Muscle of leg (tissue), 11 donors: Measurements from ENCODE around the gene CORO1C. TPM values are rescaled to one million over a fixed set of nuclear protein-coding genes. Genes with fewer than 3 reads are reported as not detected.

Experiments used
- DNase-seq: peaks from one replicate; pipeline ENCODE4 v3.0.0; 2013
- H3K27ac ChIP-seq: one replicate; pipeline ENCODE4 v1.5.1; 2013; ENCODE audit warnings: mild to moderate bottlenecking, low read length, control low read depth
- H3K27me3 ChIP-seq: one replicate; pipeline ENCODE4 v1.6.1; 2013; ENCODE audit warnings: low read length; ENCODE audit not compliant: control insufficient read depth, insufficient read depth
- H3K36me3 ChIP-seq: one replicate; pipeline ENCODE4 v1.6.1; 2013; ENCODE audit warnings: low read length; ENCODE audit not compliant: control insufficient read depth, insufficient read depth
- H3K4me1 ChIP-seq: one replicate; pipeline ENCODE4 v1.6.1; 2013; ENCODE audit warnings: low read length; ENCODE audit not compliant: control insufficient read depth, insufficient read depth
- H3K4me3 ChIP-seq: one replicate; pipeline ENCODE4 v1.5.1; 2013; ENCODE audit warnings: low read length, control low read depth
- H3K9me3 ChIP-seq: replicated peaks from 2 replicates; pipeline ENCODE4 v1.6.1; 2013; ENCODE audit warnings: low read depth, low read length; ENCODE audit not compliant: control insufficient read depth
- WGBS: methylation state at CpG from one replicate; pipeline ENCODE4 v1.1.5; 2013; ENCODE audit warnings: missing lambda C conversion rate; ENCODE audit not compliant: insufficient coverage; 5-methylcytosine and 5-hydroxymethylcytosine counted together
- polyA plus RNA-seq, 8 donors: library from polyadenylated mRNA; unstranded; fragments of 120-200 nt; gene quantifications; one replicate each; pipeline versions ENCODE4 v1.2.1 to v1.2.3, GENCODE V29; 2013; ENCODE audit warnings: inconsistent platforms in 1 of 8, low replicate concordance in 1 of 8; ENCODE audit not compliant: insufficient read length in 8 of 8, insufficient read depth in 1 of 8
- total RNA-seq: library from RNA; stranded (reverse); fragments of 120-200 nt; gene quantifications from one replicate; pipeline ENCODE4 v1.2.4, GENCODE V29; 2013

Gene CORO1C
- total and polyA plus RNA-seq, 9 donors, result 56.1 to 100 (median 70.0) TPM

DNA sequence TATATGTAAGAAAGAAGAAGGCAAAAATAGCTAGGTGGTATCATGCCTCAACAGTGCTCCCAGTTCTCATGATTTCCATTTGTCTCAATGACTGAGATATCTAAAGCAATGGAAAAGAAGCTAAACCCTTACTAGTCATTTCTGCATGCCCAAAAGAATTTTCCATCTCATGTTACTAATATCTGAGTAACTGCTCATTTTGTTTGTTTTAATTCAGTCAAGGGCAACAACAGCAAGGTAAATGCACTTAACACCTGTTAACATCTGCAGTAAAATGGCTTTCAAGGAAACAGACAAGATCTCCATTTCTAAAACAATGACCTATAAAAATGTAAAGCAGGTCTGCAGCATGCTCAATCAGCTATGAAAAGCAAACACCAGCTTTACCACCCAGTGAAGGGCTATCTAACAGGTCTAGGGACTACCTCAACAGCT, 78.2 kb downstream of the CORO1C start:
- no peak overlapping the region for H3K27ac ChIP-seq
- no peaks in the 10 kb centered on the region for H3K27me3 ChIP-seq

DNA sequence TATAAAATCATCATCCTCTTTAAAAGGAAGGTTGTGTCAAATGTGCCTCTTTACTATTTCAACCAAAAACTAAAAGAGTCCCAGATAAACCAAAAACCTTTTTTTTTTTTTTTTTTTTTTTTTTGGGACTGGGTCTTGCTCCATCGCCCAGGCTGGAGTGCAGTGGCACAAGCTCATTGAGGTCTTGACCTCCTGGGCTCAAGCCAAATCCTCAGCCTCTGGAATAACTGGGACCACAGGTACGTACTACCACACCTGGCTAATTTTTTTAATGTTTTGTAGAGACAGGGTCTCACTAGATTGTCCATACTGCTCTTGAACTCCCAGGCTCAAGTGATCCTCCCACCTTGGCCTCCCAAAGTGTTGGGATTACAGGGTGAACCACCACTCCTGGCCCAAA, 81.2 kb downstream of the CORO1C start:
- no peak overlapping the region for H3K27ac ChIP-seq
- H3K4me3 ChIP-seq, result no peak overlapping the region
- no peaks in the 10 kb centered on the region for H3K27me3 ChIP-seq
- WGBS, result no CpG with 5 or more reads among the region's 2 CpGs
- H3K36me3 ChIP-seq, result peaks cover 71% of the 10 kb centered on the region
- peaks cover 21% of the 10 kb centered on the region for H3K4me1 ChIP-seq
- no peak for DNase-seq
- H3K9me3 ChIP-seq, result no peaks in the 10 kb centered on the region

More for the DNA sequence above, 78.2 kb downstream of the CORO1C start:
- Histone ChIP-seq H3K4me1 (peaks cover 2% of the 10 kb centered on the region), H3K4me3 (no peak overlapping the region), H3K9me3 (no peaks in the 10 kb centered on the region), H3K36me3 (peaks cover 68% of the 10 kb centered on the region)
- no peak for DNase-seq

DNA sequence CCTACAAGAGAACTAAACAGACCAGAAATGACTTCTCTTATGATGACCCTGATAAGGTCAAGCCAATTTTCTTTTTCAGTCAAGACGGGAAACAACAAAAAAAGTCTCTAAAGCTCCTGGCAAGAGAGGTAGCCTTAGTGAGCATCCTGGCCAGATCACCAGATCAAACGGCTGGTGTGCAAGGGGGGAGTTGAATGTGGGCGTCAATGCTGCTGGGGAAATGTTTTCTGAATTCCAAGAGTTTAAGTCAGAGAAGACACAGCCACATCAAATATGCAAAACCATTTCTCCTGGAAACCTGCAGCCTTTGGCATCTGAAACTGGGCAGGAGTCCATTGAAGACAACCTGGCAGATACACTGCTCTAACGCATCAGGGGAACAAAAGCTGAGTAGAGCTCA, 81.6 kb downstream of the CORO1C start:
- Histone ChIP-seq H3K9me3 (no peaks in the 10 kb centered on the region), H3K27me3 (no peaks in the 10 kb centered on the region), H3K4me3 (no peak overlapping the region), H3K36me3 (peaks cover 75% of the 10 kb centered on the region), H3K4me1 (peaks cover 25% of the 10 kb centered on the region), H3K27ac (no peak overlapping the region)
- WGBS, result no CpG with 5 or more reads among the region's 4 CpGs
- DNase-seq, result no peak

DNA sequence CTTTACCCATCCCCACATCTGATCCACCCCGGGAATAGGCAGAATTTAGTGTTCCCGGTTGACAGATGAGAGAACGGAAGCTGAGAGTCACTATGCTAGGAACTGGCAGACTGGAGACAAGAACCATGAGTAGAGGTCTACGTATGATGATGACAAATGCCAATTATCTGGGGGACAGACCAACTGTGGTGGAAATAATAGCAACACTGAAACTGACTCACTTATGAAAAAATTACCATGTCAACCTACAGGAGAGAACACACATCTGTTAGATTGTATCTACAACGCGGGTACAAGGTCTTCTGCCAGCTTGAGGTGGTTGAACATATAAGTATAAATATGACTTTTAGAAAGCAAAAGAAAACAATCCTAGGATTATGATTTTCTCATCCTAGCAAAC, 82.2 kb downstream of the CORO1C start:
- H3K27ac ChIP-seq, result no peak overlapping the region
- H3K36me3 ChIP-seq, result peaks cover 81% of the 10 kb centered on the region
- peaks cover 31% of the 10 kb centered on the region for H3K4me1 ChIP-seq

DNA sequence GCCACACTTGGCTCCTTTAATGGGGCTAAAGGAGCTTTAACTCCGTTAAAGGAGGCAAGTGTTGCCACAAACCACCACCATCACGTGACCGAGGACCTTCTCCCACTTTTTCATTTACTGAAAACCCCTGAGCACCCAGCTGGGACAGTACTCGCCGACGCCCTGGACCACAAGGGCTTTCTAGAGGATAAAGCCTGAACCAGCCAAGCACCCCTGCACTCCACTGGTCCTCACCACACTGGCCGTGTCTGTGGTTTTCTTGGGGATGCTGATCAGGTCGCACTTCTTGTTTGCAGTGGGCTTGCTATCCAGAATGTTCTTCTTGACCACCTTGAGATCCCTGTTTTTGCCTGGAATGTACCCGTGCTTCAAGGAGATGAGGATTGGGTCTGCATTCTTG, 82.9 kb downstream of the CORO1C start:
- Histone ChIP-seq H3K27ac (no peak overlapping the region), H3K4me3 (no peak overlapping the region), H3K4me1 (peaks cover 37% of the 10 kb centered on the region), H3K36me3 (peaks cover 76% of the 10 kb centered on the region), H3K9me3 (no peaks in the 10 kb centered on the region), H3K27me3 (no peaks in the 10 kb centered on the region)
- DNase-seq, result no peak
- WGBS, result 93% methylated on average over 3 of the region's 9 CpGs

More for the DNA sequence above, 82.2 kb downstream of the CORO1C start:
- Histone ChIP-seq H3K9me3 (no peaks in the 10 kb centered on the region), H3K4me3 (no peak overlapping the region), H3K27me3 (no peaks in the 10 kb centered on the region)
- DNase-seq, result no peak
- no CpG with 5 or more reads among the region's 6 CpGs for WGBS

DNA sequence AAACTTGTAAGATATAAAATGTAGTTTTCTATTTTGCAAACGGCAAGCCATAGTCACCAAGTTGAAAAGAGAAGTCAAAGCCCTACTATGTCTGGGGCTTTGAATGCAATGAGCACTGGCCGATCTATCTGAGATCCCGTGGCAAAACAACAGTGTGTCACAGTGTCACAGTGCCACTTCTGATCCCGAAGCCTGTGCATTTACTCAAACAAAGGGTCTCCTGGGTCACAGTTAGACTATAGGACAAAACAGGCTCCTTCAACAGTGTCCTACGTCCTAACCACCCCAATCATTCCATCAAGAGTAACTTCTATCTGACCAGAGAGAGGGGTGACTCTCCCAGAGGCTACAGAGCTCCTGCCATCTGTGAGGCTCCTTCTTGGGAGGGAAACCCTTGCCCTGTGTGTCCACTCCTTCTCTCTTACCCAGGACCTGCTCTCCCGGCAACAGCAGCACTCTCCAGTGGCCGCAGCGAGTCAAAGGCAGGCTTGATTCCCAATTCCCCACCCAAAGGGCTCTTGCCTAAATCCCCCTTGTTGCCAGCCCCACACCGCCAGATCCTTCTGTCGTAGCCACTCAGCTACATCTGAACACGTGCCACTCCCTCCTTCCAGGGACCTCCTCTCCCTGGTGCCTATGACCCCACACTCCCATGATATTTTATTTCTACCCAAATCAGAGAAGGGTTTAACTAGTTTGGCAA, 83.6 kb downstream of the CORO1C start:
- H3K27ac ChIP-seq, result peak overlapping the region; percentile 1
- H3K9me3 ChIP-seq, result no peaks in the 10 kb centered on the region
- WGBS, result 78% methylated on average over 8 of the region's 11 CpGs
- H3K36me3 ChIP-seq, result peaks cover 71% of the 10 kb centered on the region
- no peak for DNase-seq
- no peak overlapping the region for H3K4me3 ChIP-seq
- H3K4me1 ChIP-seq, result peaks cover 39% of the 10 kb centered on the region
- H3K27me3 ChIP-seq, result no peaks in the 10 kb centered on the region

DNA sequence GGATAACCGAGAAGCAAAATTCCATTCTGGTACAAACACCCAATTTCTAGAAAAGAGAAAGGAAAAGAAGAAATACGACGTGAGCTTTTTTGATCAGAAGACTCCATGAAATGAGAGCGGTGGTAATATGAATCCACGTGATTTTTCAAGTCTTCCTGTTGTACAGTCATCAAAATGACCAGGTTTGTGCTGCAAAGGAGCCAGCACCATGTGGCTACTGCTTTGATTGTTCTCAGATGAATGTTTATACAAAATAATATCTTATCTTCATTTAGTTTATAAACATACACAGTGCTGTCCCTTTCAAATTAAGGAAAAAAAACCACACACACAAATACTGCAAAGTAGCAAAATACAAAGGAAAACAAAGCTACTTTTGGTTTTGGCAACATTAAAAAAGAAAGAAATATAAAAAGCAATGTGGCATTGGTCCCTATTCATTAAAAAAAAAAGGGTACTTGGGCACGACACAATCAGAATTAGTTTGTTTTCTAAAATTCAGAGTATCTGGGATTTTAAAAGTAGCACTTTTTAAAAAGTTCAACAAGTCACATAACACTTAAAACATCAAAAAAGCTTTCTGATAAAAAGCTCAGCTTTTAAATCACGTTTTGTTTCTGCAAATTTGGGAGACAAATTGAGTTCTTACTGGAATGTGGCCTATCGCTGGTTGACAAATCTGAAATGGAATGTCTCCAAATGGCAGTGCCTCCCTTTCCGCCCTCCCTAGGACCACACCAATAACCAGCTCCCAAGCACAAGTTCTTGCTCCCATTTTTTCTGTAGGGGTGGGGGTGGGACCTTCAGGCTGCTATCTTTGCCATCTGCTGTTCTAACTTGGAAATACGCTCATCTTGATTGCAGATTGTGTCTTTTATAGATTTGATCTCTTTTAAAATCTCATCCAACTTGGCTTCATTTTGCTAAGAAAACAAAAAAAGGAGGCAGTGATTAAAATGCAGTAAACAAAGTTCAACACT, 84.4 kb downstream of the CORO1C start:
- H3K9me3 ChIP-seq, result no peaks in the 10 kb centered on the region
- peaks cover 46% of the 10 kb centered on the region for H3K4me1 ChIP-seq
- no peak overlapping the region for H3K4me3 ChIP-seq
- no CpG with 5 or more reads among the region's 10 CpGs for WGBS
- DNase-seq, result no peak
- H3K27me3 ChIP-seq, result no peaks in the 10 kb centered on the region
- peak overlapping the region; percentile 78 for H3K27ac ChIP-seq
- peaks cover 65% of the 10 kb centered on the region for H3K36me3 ChIP-seq

DNA sequence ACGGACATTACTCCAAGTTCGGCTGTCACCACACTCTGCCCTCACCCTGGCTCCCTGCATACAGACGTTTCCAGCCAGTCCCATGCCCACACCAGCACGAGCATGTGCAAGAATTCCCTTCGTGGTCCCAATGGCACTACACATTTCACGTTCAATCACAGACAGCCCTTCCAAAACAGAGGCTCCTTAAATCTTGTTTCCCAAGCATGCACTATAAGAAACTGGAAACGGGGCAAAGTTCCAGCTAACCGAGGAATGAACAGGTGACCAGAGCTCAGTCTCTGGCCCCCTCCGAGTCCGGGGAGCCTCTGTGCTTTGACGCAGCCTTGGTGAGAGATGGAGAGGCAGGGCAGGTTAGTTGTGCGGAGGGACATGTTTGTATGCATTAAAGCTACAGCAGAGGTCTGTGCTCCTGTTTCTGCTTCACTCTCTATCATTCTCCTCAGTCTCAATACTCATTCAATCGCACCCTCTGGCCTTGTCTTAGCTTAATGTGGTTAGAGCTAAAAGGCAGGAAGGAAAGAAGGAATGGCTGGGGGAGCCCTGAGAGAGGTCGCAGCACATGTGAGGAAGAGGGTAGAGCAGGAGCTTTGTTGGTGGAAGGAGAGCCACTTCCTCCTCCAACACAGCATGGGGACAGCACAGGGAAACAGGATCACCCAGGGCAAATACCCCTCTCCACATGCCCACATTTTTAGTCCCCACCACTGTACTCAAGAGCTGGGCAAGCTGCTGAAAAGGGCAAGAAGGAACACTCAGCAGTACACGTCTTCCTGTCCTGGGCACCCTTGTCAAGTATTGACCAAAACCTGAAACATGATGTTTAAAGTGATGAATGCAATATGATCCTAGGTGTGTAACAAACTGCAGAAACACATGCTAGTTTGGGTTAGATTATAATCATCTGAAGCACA, 85.4 kb downstream of the CORO1C start:
- no peaks in the 10 kb centered on the region for H3K9me3 ChIP-seq
- H3K27ac ChIP-seq, result peak overlapping the region; percentile 78
- WGBS, result 63% methylated on average over 7 of the region's 15 CpGs
- DNase-seq, result no peak
- no peaks in the 10 kb centered on the region for H3K27me3 ChIP-seq
- H3K4me1 ChIP-seq, result peaks cover 55% of the 10 kb centered on the region
- no peak overlapping the region for H3K4me3 ChIP-seq
- peaks cover 57% of the 10 kb centered on the region for H3K36me3 ChIP-seq

DNA sequence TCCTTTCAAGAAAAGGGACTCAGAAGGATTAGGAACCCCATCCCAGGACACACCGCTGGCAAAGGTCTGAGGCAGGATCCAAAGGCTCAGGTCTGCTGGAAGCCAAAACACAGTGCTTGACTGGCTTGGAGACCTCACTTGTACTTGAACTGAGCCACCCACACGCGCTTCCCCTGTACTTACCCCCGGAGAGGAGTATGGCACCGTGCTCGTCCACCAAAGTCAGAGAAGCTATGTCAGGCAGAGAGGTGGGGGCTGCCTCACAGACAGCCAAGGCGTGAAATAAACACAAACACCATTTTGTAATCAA, 86.6 kb downstream of the CORO1C start:
- peaks cover 51% of the 10 kb centered on the region for H3K36me3 ChIP-seq
- peaks cover 61% of the 10 kb centered on the region for H3K4me1 ChIP-seq
- no peaks in the 10 kb centered on the region for H3K27me3 ChIP-seq
- WGBS, result 80% methylated on average over 3 of the region's 7 CpGs
- no peak for DNase-seq
- no peaks in the 10 kb centered on the region for H3K9me3 ChIP-seq
- peak overlapping the region; percentile 67 for H3K27ac ChIP-seq
- H3K4me3 ChIP-seq, result no peak overlapping the region
